Activated B cell treated with CpG ODN at 0.5 μM for 24 hours (primary cell): ENCODE results near the gene TNIP3. TPM values are rescaled to one million over a fixed set of nuclear protein-coding genes. Genes with fewer than 3 reads are reported as not detected.

Source experiments
- ATAC-seq: fragments of 200-7000 bp; cut with Tn5 transposase; one replicate; pipeline ENCODE4 v1.10.0; 2021; ENCODE audit warnings: low read depth, mild to moderate bottlenecking, moderate library complexity
- CTCF ChIA-PET: fragments of 350-600 bp; sonication (Branson Sonifier 250); formaldehyde crosslinking; loops from one replicate; lab custom pipeline; 2021; ENCODE audit warnings: antibody characterized with exemption; lab: Charles Lee
- POLR2A ChIA-PET: fragments of 350-600 bp; sonication (Branson Sonifier 250); formaldehyde crosslinking; loops from one replicate; lab custom pipeline; 2021; ENCODE audit warnings: antibody characterized with exemption; lab: Charles Lee
- DNase-seq: peaks from one replicate; pipeline ENCODE4 v3.0.0; 2022
- H3K27ac Mint-ChIP-seq: one replicate; pipeline ENCODE4 v1.8.0; 2020; ENCODE audit warnings: mixed read lengths
- H3K27me3 Mint-ChIP-seq: one replicate; pipeline ENCODE4 v1.8.0; 2021; ENCODE audit warnings: mixed read lengths
- H3K36me3 Mint-ChIP-seq: one replicate; pipeline ENCODE4 v1.8.0; 2021; ENCODE audit warnings: low read depth, mixed read lengths
- H3K4me1 Mint-ChIP-seq: one replicate; pipeline ENCODE4 v1.8.0; 2021; ENCODE audit warnings: mixed read lengths
- H3K4me3 Mint-ChIP-seq: one replicate; pipeline ENCODE4 v1.8.0; 2020; ENCODE audit warnings: mild to moderate bottlenecking, mixed read lengths
- H3K9me3 Mint-ChIP-seq: one replicate; pipeline ENCODE4 v1.8.0; 2020; ENCODE audit warnings: mixed read lengths
- CTCF ChIP-seq: fragments of 200-600 bp; IDR thresholded peaks from one replicate; pipeline ENCODE4 v1.8.0; 2022; ENCODE audit warnings: antibody characterized with exemption, mild to moderate bottlenecking
- intact Hi-C: fragments of 100-400 bp; cut with micrococcal nuclease; formaldehyde crosslinking; loops from one replicate; pipeline ENCODE4 v1.15.1; 2024
- total RNA-seq: library from RNA; stranded (reverse); gene quantifications from 2 replicates; pipeline ENCODE4 v1.2.3, GENCODE V29; 2022

TNIP3 gene
- total RNA-seq, 1 donor from 2014 or later = not detected

- intact Hi-C loops = loop anchor here (5.0 kb wide), 2 partner anchors 957 to 1042 kb away; no protein-coding TSS in a partner anchor
- no peak overlapping the region for H3K4me3 Mint-ChIP-seq
- TF ChIP-seq CTCF = no peak
- ATAC-seq (no peak), DNase-seq (no peak)
- H3K27me3 Mint-ChIP-seq = no peaks in the 10 kb centered on the region
- ChIA-PET CTCF (no interaction called here), POLR2A (no interaction called here)
- no peaks in the 10 kb centered on the region for H3K4me1 Mint-ChIP-seq
- H3K36me3 Mint-ChIP-seq = no peaks in the 10 kb centered on the region
- H3K9me3 Mint-ChIP-seq = no peaks in the 10 kb centered on the region
- H3K27ac Mint-ChIP-seq = no peak overlapping the region
Measured at GRCh38 chr4:121114756-121115155, 49.4 kb downstream of the TNIP3 start.

- Mint-ChIP-seq H3K4me3 (no peak overlapping the region), H3K9me3 (no peaks in the 10 kb centered on the region), H3K4me1 (no peaks in the 10 kb centered on the region), H3K27me3 (peaks cover 4% of the 10 kb centered on the region), H3K27ac (no peak overlapping the region), H3K36me3 (no peaks in the 10 kb centered on the region)
- no peak for TF ChIP-seq CTCF
- ATAC-seq (no peak), DNase-seq (no peak)
- POLR2A ChIA-PET = no interaction called here
- intact Hi-C loops = loop anchor here (5.0 kb wide), 2 partner anchors 955 to 1040 kb away; no protein-coding TSS in a partner anchor
- CTCF ChIA-PET = no interaction called here
Measured at GRCh38 chr4:121112530-121112929, 51.6 kb downstream of the TNIP3 start.

- H3K27ac Mint-ChIP-seq = no peak overlapping the region
- no peak for TF ChIP-seq CTCF
- DNase-seq = no peak
- H3K9me3 Mint-ChIP-seq = no peaks in the 10 kb centered on the region
- intact Hi-C loops = no loop called here
- H3K4me1 Mint-ChIP-seq = no peaks in the 10 kb centered on the region
- H3K4me3 Mint-ChIP-seq = no peak overlapping the region
- peaks cover 15% of the 10 kb centered on the region for H3K27me3 Mint-ChIP-seq
- POLR2A ChIA-PET = no interaction called here
- H3K36me3 Mint-ChIP-seq = no peaks in the 10 kb centered on the region
- CTCF ChIA-PET = no interaction called here
- no peak for ATAC-seq
Measured at GRCh38 chr4:121108557-121108956, 55.6 kb downstream of the TNIP3 start.

- TF ChIP-seq CTCF = no peak
- POLR2A ChIA-PET = no interaction called here
- H3K27me3 Mint-ChIP-seq = peaks cover 15% of the 10 kb centered on the region
- H3K9me3 Mint-ChIP-seq = no peaks in the 10 kb centered on the region
- ATAC-seq (no peak), DNase-seq (no peak)
- no peak overlapping the region for H3K4me3 Mint-ChIP-seq
- H3K4me1 Mint-ChIP-seq = no peaks in the 10 kb centered on the region
- intact Hi-C loops = no loop called here
- CTCF ChIA-PET = no interaction called here
- no peak overlapping the region for H3K27ac Mint-ChIP-seq
- no peaks in the 10 kb centered on the region for H3K36me3 Mint-ChIP-seq
Measured at GRCh38 chr4:121107507-121107906, 56.6 kb downstream of the TNIP3 start.

GRCh38 chr4:121100093-121100775 lies 63.9 kb downstream of the TNIP3 start:
- DNase-seq (no peak), ATAC-seq (no peak)
- ChIA-PET CTCF (no interaction called here), POLR2A (no interaction called here)
- no peak overlapping the region for H3K27ac Mint-ChIP-seq
- no peak overlapping the region for H3K4me3 Mint-ChIP-seq
- H3K36me3 Mint-ChIP-seq = no peaks in the 10 kb centered on the region
- intact Hi-C loops = no loop called here
- no peaks in the 10 kb centered on the region for H3K4me1 Mint-ChIP-seq
- H3K27me3 Mint-ChIP-seq = no peaks in the 10 kb centered on the region
- TF ChIP-seq CTCF = no peak
- H3K9me3 Mint-ChIP-seq = no peaks in the 10 kb centered on the region
